ENCODE results near the gene NR2F1-AS1. TPM values are rescaled to one million over a fixed set of nuclear protein-coding genes. Genes with fewer than 3 reads are reported as not detected.

The NR2F1-AS1 gene
- total RNA-seq, 2 experiments from 2014 or later, result not detected

DNA sequence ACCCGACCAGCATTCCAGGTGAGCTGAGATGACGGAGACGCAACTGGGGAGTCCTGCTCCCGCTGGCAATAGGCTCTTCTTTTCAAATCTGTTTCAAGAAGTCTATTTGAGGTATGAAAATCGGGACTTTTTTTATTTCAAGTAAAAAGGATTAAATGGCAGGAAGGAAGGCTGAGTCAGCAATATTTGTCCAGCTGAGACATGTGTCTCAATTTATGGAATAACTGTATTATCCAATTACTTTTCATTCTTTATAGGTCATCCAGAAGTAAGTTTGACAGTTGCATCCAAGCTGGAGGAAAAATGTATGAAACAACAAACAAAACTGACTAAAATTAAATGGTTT, 221.1 kb downstream of the NR2F1-AS1 start:
- Mint-ChIP-seq H3K27me3 (no peaks in the 10 kb centered on the region), H3K4me1 (ENCODE audit: low read depth) (no peaks in the 10 kb centered on the region), H3K9me3 (no peaks in the 10 kb centered on the region), H3K27ac (no peak overlapping the region), H3K4me3 (no peak overlapping the region), H3K36me3 (no peaks in the 10 kb centered on the region)
- CTCF ChIA-PET, result no interaction called here
- POLR2A ChIA-PET, result no interaction called here
- DNase-seq, result no peak
- intact Hi-C loops (cut with micrococcal nuclease), result no loop called here

Other genes starting within 250 kb of the NR2F1-AS1 start
- not detected for gene NR2F1, start 2.0 kb upstream of the NR2F1-AS1 start, total RNA-seq
- under 1 TPM; 0.27 to 0.33 TPM for gene POU5F2, start 160.4 kb upstream of the NR2F1-AS1 start, total RNA-seq

Data from activated CD4-positive, alpha-beta memory T cell treated with anti-CD3 and anti-CD28 coated beads for 36 hours (primary cell).